Measurements from ENCODE around the gene PARM1.

PARM1 gene

DNA sequence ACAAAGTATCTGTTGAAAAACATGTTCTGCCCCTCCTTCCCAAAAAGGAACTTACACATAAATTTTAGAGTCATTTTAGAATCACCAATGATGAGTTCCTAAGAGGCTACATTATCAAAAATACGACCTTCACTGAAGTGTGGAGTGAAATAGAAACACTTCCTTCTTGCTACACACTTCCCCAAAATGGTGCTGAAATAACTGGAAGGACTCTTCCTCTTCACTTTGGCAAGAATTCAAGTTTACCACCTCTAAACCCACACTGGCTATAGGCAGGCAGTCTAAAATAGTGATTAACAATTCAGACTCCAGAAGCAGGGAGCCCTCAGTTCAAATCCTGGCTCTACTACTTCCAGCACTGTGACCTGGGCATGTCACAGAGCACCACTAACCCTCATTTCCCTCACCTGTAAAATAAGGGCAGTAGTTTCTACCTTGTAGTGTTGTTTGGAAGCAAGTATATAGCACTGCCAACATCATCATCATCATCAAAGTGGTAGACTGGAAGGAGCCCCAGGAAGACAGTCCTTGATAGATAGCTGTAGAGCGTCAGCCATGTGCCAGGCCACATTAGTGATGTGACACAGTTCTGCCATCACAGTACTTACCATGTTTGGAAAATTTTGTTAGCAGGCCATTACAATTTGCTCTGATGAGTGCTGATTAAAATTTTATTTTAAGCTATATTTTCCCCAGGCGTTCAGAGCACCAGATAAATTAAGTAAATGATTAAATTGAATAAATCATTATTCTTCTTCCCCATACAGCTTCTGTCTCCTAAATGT is 103.3 kb downstream of the PARM1 start:
- DNase-seq, result no peak

DNA sequence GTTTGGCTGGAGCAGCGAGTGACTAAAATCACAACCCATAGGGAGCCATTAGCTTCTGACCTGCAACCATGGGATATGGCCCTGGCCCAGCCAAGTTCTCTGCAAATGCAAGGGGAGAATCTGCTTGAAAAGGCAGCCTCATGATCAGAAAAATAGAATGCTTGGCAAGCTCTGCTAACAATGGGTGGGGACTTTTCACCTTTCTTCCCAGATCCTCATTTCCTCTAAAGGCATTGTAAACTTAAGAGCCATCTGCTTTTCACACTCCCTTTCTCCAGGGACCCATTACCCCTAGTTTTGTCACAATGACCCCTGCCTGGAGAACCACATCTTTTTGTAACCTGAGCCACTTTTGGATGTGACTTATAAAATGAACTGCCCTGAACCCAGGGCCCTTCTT is 104.3 kb downstream of the PARM1 start:
- DNase-seq, result no peak

DNA sequence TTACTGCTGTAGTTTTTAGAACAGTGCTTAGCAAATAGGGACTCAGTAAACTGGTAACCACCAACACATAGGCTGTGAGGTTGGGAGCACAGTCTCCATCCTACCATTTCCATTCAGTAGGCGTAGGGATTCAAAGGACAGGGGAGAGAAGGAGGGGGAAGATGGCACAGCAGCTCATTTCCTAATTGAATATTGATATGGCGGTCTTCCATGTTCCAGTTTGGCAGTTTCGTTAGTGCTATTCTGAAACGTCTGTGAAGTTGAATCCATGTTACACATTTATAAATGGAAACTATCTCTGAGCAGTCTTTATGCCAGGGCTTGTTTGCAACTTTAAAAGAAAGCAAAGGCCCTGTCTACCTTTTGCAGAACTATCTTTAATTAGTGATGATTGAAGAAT is 105.5 kb downstream of the PARM1 start:
- DNase-seq, result no peak

DNA sequence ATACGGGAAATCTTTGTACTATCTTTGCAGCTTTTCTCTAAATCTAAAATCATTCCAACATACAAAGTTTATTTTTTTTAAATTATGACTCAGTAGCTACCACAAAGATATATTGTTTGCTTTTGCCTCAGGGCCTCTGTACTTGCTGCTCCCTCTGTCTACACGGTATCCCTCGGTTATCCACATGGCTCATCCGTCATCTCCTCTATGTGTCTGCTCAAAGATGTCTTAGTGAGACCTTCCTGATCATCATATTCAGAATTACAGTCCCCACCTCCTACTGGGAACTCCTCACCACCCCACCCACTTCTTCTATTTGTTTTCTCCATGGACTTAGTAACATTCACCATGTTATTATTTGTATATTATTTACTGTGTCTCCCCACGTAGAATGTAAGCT is 107.8 kb downstream of the PARM1 start:
- no peak for DNase-seq

DNA sequence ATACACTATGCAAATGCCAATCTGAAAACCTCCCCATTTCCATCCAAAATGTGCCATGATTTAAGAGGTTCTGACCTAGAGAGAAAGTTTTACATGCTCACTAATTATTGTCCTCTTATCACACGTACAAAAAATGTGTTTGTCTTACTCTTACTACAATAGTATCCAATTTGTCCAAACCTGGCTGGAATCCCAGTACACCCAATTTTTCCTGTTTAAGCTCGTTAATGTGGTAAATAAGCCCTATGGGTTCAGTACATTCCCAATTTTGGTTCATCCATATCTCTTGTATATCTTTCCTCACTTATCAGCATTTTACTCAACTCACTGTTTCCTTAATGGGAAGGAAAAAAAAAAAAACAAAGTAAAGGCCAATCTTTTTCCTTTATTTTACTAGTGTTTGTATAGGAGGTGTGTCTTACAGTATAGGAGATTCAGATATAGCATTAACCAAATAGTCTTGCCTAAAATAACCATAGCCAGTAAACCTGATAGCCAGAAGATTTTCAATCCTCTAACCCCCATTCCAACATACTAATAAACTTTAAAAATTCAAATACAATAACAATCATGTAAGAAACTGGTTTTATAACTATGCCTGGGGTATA is 109.8 kb downstream of the PARM1 start:
- no peak for DNase-seq

DNA sequence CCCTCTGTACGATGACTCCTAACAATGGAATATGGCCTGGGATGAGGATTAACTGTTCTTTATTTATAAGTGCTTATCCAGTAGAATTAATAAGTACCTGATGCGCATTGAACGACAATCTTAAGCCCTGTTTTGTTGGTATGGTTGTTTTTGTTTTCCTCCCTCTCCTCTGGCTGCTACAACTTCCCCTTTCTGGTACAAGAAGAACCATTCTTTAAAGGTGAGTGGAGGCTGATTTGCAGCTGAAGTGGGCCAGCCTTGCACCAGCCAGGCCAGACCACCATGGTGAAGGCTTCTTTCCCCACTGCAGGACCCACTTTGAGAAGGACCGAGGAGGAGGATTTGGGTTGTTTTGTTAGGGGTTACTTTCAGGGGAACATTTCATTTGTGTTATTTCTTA is 113.3 kb downstream of the PARM1 start:
- no peak for DNase-seq

DNA sequence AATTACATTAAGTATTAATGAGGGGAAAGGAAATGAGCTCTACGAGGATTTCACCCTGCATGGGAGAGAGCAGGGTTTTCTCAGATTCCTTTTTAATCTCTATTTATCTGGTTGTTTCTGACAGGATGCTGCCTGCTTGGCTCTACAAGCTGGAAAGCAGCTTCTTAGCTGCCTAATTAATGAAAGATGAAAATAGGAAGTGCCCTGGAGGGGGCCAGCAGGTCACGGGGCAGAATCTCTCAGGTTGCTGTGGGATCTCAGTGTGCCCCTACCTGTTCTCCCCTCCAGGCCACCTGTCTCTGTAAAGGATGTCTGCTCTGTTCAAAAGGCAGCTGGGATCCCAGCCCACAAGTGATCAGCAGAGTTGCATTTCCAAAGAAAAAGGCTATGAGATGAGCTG is 113.7 kb downstream of the PARM1 start:
- no peak for DNase-seq

DNA sequence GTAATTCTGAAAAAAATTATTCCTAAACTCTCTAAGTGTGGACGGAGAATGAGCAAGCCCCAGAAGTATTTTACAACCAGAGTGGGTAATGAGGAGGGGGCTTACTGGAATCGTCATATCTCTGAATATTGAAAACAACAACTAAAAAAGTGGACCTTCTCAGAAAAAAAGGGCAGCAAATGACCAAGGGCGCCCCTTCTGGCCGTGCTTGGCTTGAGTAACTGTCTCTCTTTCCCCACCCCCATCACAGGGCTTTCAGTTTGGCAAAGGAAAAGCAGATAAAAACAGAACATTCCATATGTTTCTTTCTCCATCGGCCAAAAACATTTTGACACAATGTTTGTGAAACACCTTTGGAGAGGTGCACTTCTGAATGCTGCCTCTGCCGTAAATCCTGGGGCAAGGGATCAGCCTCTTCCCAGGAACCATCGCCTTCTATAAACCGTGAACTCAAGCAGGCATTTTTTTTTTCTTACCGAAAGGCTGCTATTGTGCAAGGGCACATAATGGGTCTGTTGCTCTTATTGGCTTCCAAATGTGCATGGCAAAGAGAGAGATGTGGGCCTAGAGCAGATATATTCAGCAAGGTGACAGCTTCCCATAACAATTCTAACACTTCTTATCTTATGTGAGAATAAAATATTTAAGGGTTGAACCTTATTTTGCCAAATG is 115.4 kb downstream of the PARM1 start:
- no peak for DNase-seq

DNA sequence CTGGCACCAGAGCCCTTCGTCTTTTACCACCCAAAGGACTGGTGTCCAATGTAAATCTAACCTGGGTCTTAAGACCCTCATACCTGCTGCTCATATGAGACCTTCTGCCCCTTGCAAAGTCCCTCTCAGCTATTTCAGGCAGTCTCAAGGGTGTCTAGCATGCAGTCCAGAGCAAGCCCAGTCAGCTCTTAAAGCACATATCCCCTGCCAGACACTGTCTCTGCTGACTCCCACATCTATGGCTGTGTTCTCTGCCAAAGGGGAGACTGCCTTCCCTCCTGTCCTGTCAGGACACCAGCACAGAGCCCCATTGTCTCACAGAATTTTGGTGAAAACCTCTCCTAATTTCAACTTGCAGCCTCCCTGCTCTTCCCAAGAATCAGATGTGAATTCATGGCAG is 118.5 kb downstream of the PARM1 start:
- no peak for DNase-seq

DNA sequence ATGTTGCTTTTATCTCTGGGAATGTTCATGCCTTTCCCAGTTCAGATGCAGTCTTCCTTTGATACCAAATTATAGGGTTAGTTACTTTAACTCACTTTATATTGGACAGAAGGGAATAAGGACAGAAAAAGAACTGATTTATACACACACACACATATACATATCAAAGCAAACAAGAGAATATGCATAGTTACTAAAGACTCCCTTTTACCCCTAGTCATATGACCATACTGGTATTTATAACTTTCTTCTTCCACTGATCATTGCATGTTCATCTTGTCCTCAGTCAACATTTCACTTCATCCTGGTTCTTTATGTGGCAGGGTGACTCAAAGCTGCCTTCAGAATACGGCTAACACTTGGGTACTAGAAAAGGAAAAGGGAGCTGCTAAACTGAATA is 120.4 kb downstream of the PARM1 start:
- DNase-seq, result no peak

DNA sequence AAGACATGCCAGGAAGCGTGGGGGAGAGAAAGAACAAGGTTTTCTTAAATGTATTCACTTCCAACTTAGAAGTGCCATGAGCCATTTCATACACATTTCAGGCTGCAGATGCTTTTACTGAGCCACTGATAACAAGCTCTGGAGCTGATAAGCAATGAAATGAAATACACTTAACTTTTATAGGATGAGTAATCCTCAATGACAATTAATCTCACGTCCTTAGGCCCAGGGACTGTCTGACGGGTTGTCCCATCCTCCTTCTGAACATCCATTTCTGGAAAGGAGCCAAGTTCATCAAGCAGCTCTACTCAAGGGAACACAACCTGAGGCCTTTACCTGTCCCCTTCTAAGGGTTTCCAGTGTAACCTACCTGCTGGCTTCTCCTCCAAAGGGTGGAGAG is 121.2 kb downstream of the PARM1 start:
- no peak for DNase-seq

DNA sequence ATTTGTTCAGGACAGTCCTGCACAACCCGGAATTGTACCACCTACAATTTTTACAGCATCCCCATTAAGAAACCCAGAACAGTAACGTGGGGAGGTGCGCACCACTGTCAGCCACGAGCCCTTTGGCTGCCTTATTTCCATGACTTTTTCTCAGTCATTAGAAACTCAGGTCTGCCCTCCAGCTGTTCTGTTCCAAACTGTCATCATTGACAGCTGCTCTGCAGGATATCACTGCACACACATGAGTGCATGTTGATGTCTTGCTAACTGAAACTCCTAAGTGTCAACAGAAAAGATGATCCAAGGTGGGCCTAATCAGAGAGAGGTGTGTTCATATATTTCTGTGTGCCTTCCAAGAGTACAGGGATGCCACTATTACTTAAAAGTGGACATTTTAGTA is 123.4 kb downstream of the PARM1 start:
- DNase-seq, result no peak

DNA sequence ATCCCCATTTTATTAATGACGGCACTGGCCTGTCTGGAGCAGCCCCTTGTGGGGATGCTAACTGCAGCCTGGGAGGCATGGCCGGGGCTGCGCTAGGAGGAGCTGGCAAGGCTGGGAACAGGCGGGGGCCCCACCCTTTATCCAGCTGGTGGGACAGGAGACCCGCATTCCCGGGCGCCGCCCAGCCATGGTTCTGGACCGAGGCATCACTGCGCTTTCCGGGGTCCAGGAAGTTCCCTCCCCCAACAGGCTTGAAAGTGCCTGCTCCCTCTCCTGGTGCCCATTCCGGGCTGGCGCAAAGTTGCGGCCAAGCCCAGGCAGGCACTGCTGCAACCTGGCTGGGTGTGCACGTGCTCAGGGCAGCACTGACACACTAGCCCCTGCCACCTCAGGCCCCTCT is 124.5 kb downstream of the PARM1 start:
- no peak for DNase-seq

DNA sequence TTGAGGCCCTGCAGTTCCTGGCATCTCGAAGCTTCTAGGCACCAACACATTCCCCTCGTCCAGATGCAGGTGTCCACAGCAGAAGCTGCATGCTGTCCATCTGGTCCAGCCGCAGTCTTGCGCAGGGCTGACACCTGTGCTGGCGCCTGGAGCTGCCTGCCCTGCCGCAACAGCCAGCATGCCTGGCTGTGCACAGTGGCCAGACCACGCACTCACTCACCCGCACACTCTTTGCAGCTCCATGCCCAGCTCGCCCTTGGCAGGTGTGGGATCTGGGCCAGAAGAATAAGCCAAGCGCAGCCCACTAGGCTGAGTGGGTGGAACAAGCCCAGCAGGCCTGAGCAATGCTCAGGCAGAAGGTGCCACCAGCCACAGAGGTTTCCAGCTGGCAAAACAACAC is 125.6 kb downstream of the PARM1 start:
- DNase-seq, result no peak

DNA sequence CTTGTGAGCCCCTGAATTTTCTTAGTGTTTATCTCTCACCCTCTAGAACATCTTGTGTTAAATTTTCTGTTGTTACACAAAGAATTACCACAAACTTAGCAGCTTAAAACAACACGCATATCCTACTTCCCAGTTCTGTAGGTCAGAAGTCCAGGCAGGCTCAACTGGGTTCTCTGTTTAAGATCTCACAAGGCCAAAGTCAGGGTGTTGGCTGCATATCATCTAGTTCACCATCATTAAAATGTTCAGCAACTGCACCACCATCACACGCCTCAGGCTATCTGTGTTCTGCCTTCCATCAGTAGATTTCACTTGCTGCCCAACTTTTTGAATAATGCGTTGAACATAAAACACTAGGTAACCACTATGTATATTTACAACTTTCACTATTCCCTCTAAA is 130.5 kb downstream of the PARM1 start:
- no peak for DNase-seq

DNA sequence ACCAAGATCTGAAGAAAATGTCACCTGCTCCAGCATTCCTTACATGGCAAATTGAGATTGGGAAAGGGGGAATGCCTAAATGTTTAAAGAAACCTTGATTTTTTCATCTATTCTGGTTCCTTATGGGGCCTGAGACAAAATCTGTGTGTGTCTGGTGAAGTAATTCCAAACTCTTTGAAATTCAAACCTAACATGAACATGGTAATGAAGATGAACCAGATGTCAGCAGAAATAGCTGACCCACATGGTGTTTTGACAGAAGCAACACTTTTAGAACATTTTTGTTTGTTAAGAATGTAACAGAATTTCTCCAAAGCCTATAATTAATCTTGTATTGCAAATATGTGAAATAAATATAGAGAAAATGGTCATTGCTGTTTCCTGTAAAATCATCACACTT is 133.0 kb downstream of the PARM1 start:
- DNase-seq, result no peak

DNA sequence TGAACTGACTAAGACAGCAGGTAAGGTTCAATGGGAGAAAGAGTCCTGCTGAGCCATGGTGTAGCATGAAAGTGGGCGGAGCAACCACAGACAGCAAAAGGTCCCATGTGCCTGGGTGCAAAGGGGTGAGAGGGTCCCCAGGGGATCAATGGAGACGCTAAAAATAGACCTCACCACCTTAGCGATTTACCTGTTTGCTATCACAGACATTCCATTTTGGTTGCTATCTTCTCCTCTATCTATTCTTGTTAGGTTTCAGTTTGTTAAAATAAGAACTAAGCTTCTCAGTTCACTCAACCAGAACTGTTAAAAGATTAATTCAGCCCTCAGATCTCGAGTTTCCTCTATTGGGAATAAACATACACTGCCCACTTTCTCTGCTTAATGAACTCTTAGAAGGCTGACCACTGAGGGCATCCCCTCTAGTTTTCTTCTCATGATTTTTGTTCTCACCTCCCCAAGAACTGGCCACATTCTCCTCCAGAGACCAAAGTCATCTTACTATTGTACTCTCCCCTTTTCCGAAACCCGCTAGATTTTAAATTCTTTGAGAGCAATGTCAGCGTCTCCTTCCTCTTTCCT is 136.7 kb downstream of the PARM1 start:
- no peak for DNase-seq

DNA sequence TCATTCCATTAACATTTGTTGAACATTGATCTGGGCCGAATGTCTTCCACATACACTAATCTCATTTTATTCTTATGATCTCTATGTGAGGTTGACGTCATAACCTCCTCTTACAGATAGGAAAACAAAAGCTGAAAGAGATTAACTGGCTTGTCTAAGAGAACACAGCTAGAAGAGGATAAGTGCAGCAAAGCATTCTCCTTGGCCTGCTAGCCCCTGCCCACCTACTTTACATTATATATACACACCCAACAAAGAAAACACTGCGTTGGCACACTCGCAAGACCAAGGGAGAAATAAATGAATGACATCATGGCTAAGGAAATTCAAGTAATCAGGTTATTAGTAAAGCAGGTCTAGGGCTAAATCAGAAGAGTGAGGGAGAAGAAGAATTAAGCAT is 138.4 kb downstream of the PARM1 start:
- DNase-seq, result no peak

DNA sequence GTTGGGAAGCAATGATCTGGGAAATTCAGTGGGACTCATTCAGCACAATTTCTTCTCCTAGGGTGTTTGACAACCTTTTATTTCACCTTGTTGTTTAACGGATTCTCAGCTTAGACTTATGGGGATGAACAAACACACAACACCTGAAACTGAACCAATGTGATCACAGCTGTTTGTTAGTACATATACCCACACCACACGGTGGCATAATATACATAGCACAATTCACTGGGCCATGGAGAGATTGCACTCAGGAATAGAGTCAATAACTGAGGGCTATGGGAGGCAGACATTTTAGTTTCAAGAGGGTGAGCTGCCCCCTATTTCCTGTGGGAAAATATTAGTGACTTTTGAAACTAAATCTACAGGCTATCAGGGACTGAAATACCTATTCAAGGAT is 148.0 kb downstream of the PARM1 start:
- DNase-seq, result no peak

DNA sequence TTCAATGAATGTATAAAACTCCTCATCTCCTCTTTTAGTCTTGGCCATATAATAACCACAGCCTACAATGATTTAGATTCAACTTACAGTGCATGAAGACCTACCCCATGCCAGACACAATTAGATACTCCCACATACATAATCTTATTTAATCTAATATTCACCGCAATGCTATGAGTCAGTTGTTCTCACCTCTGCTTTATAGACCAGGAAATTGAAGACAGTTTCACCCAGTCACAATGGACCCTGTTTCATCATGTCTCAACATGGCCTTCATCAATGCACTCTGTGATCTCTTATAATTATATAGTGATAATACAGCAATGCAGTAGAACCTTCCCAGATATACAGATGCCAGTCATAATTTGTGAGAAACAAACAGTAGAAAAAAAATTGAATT is 148.6 kb downstream of the PARM1 start:
- DNase-seq, result no peak

DNA sequence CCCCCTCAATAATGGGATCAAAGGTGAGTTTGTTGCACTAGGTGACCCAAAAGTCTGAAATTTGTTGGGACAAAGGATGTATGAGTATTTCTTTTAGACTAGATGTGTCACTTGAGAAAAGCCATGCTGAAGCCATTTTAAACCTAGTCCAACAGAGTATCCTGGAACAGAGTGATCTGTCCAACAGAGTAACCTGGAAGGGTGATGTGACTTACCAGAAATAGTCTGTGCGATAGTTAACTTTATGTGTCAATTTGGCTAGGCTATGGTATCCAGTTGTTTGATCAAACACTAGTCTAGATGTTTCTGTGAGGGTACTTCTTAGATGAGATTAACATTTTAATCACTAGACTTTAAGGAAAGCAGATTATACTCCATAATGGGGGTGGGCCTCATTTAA is 154.5 kb downstream of the PARM1 start:
- no peak for DNase-seq

DNA sequence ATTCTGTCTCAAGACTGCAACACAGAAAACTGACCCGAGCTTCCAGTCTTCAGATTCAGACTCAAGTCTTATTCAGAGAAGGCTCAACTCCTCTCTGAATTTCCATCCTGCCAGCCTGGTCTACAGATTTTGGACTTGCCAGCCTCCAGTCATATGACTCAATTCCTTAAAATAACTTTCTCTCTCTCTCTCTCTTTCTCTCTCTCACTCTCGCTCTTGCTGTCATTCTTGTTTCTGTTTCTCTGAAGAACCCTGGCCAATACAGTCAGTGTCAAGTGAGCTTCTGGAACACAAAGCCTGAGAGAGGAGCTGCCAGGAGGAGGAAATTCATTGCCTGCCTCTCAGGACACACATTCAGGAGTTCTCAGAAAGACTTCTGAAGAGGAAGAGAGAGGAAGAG is 154.9 kb downstream of the PARM1 start:
- DNase-seq, result no peak

DNA sequence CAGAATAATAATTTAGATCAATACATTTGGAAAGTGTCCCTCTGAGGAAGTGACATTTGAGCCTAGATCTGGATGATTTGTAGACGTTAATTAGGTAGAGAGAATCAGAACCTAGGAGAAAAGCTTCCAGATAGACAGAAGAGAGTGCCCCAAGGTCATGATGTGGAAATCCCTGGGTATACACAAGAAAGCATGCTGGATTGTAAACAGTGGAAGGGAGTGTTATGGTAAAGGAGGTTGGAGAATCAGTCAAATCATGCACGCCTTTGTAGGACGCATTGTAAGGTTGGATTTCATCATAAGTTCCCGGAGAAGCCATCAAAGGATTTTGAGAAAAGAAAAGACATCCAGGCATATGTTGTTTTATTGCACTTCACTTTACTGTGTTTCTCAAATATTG is 156.3 kb downstream of the PARM1 start:
- DNase-seq, result no peak

DNA sequence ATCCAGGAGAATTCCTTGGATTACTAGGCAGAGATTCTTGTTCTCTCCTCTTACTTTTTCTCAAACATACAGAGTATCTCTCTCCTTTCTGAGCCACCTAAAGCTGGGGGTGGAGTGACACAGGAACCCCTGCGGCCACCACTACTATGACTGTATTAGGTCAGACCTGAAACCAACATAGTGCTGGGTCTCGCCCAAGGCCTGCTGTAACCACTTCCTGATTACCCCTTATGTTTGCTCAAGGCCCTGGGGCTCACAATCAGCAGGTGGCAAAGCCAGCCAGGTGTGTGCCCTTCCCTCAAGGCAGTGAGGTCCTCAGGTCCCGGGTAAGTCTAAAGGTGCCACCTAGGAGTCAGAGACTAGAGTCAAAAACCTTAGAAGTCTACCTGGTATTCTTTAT is 166.4 kb downstream of the PARM1 start:
- no peak for DNase-seq

Measured in SW 1271 (cell line).